Measurements from ENCODE around the gene PTH2.

Gene PTH2

GRCh38 chr19:49403404-49404187, 19.6 kb downstream of the PTH2 start:
- Histone ChIP-seq H3K4me3 (ENCODE audit: low read length) (no peak overlapping the region), H3K4me1 (ENCODE audit: low read length) (no peaks in the 10 kb centered on the region), H3K36me3 (replicated peaks; ENCODE audit: insufficient read depth, low read length) (no peaks in the 10 kb centered on the region), H3F3A (ENCODE audit: insufficient read depth, low read length) (no peaks in the 10 kb centered on the region), H2AFZ (ENCODE audit: low read length) (no peak overlapping the region), H3K9ac (ENCODE audit: low read length) (no peak overlapping the region), H4K20me1 (ENCODE audit: insufficient read depth, low read length) (no peaks in the 10 kb centered on the region), H3K9me3 (replicated peaks; ENCODE audit: insufficient read depth, low read length) (no peaks in the 10 kb centered on the region), H3K79me2 (ENCODE audit: low read length) (no peaks in the 10 kb centered on the region), H3K9me2 (replicated peaks; ENCODE audit: insufficient read depth, low read length) (no peaks in the 10 kb centered on the region), H3K27ac (ENCODE audit: low read length) (no peak overlapping the region), H3K27me3 (replicated peaks; ENCODE audit: insufficient read depth, low read length) (peaks cover 20% of the 10 kb centered on the region), H3K4me2 (ENCODE audit: low read depth, low read length) (no peak overlapping the region)
- TF ChIP-seq CTCF (IDR thresholded peaks at IDR 0.05; ENCODE audit: low read length) (no peak), EZH2 (optimal IDR thresholded peaks at IDR 0.05; ENCODE audit: low read depth, low read length) (no peak), EZH2phosphoT487 (IDR thresholded peaks at IDR 0.05; ENCODE audit: low read length) (no peak)
- no peak for DNase-seq

GRCh38 chr19:49400029-49400428, 23.2 kb downstream of the PTH2 start:
- TF ChIP-seq CTCF (IDR thresholded peaks at IDR 0.05; ENCODE audit: low read length) (no peak), EZH2phosphoT487 (IDR thresholded peaks at IDR 0.05; ENCODE audit: low read length) (no peak), EZH2 (optimal IDR thresholded peaks at IDR 0.05; ENCODE audit: low read depth, low read length) (no peak)
- peaks cover 36% of the 10 kb centered on the region for H3K27me3 ChIP-seq (replicated peaks; ENCODE audit: insufficient read depth, low read length)

GRCh38 chr19:49398931-49399330, 24.3 kb downstream of the PTH2 start:
- Histone ChIP-seq H3K4me1 (ENCODE audit: low read length) (no peaks in the 10 kb centered on the region), H3K27me3 (replicated peaks; ENCODE audit: insufficient read depth, low read length) (peaks cover 40% of the 10 kb centered on the region), H4K20me1 (ENCODE audit: insufficient read depth, low read length) (no peaks in the 10 kb centered on the region), H3K4me2 (ENCODE audit: low read depth, low read length) (no peak overlapping the region), H3K9me3 (replicated peaks; ENCODE audit: insufficient read depth, low read length) (no peaks in the 10 kb centered on the region), H3K4me3 (ENCODE audit: low read length) (no peak overlapping the region), H3K79me2 (ENCODE audit: low read length) (no peaks in the 10 kb centered on the region), H2AFZ (ENCODE audit: low read length) (no peak overlapping the region), H3K9me2 (replicated peaks; ENCODE audit: insufficient read depth, low read length) (no peaks in the 10 kb centered on the region), H3K27ac (ENCODE audit: low read length) (no peak overlapping the region), H3K9ac (ENCODE audit: low read length) (no peak overlapping the region), H3K36me3 (replicated peaks; ENCODE audit: insufficient read depth, low read length) (no peaks in the 10 kb centered on the region), H3F3A (ENCODE audit: insufficient read depth, low read length) (no peaks in the 10 kb centered on the region)
- TF ChIP-seq EZH2phosphoT487 (IDR thresholded peaks at IDR 0.05; ENCODE audit: low read length) (no peak), CTCF (IDR thresholded peaks at IDR 0.05; ENCODE audit: low read length) (no peak), EZH2 (optimal IDR thresholded peaks at IDR 0.05; ENCODE audit: low read depth, low read length) (no peak)
- DNase-seq, result no peak

More at GRCh38 chr19:49400029-49400428, 23.2 kb downstream of the PTH2 start:
- no peaks in the 10 kb centered on the region for H3K9me2 ChIP-seq (replicated peaks; ENCODE audit: insufficient read depth, low read length)
- H2AFZ ChIP-seq (ENCODE audit: low read length), result no peak overlapping the region
- no peak overlapping the region for H3K4me2 ChIP-seq (ENCODE audit: low read depth, low read length)
- no peaks in the 10 kb centered on the region for H3K36me3 ChIP-seq (replicated peaks; ENCODE audit: insufficient read depth, low read length)
- DNase-seq, result no peak
- H3K79me2 ChIP-seq (ENCODE audit: low read length), result no peaks in the 10 kb centered on the region
- H3K9ac ChIP-seq (ENCODE audit: low read length), result no peak overlapping the region
- H3F3A ChIP-seq (ENCODE audit: insufficient read depth, low read length), result no peaks in the 10 kb centered on the region
- no peaks in the 10 kb centered on the region for H3K9me3 ChIP-seq (replicated peaks; ENCODE audit: insufficient read depth, low read length)
- H4K20me1 ChIP-seq (ENCODE audit: insufficient read depth, low read length), result no peaks in the 10 kb centered on the region
- no peak overlapping the region for H3K27ac ChIP-seq (ENCODE audit: low read length)
- no peak overlapping the region for H3K4me3 ChIP-seq (ENCODE audit: low read length)
- no peaks in the 10 kb centered on the region for H3K4me1 ChIP-seq (ENCODE audit: low read length)

Data from MM.1S (cell line).